Sigmoid colon (tissue), 7 donors: ENCODE measurements around the gene PIGO. TPM values are rescaled to one million over a fixed set of nuclear protein-coding genes. Genes with fewer than 3 reads are reported as not detected.
A peak's percentile ranks its signal among the peaks of the same experiment; 100 is the strongest.

Experiments used
- DNase-seq: peaks from one replicate; pipeline ENCODE4 v3.0.0-alpha.2; 2019
- H3K27ac ChIP-seq, 4 donors: fragments of 200-600 bp; sonication (generic); one replicate each; pipeline ENCODE4 v1.5.1; 2016 to 2019; ENCODE audit warnings: mild to moderate bottlenecking in 1 of 4
- H3K27me3 ChIP-seq, 3 donors: fragments of 200-600 bp; sonication (generic); one replicate each; pipeline ENCODE4 v1.5.1; 2019; ENCODE audit warnings: mild to moderate bottlenecking in 1 of 3
- H3K36me3 ChIP-seq, 4 donors: fragments of 200-600 bp; sonication (generic); one replicate each; pipeline ENCODE4 v1.5.1; 2016 to 2019
- H3K4me1 ChIP-seq, 4 donors: fragments of 200-600 bp; sonication (generic); one replicate each; pipeline ENCODE4 v1.5.1; 2017 to 2019
- H3K4me3 ChIP-seq, 4 donors: fragments of 200-600 bp; sonication (generic); one replicate each; pipeline ENCODE4 v1.5.1; 2017 to 2019; ENCODE audit warnings: mild to moderate bottlenecking in 2 of 4, moderate library complexity in 1 of 4
- H3K9me3 ChIP-seq, 4 donors: fragments of 200-600 bp in 3 of 4; sonication (generic) in 3 of 4; one replicate each; pipeline versions ENCODE4 v1.5.1 to v1.6.1; 2013 to 2019
- EP300 ChIP-seq, 4 donors: sonication (generic); formaldehyde crosslinking; IDR thresholded peaks; one replicate each; pipeline ENCODE4 v1.6.1; 2017; ENCODE audit warnings: antibody characterized with exemption in 4 of 4
- POLR2A ChIP-seq, 2 donors: fragments of 450-650 bp; IDR thresholded peaks; one replicate each; pipeline ENCODE4 v1.6.1; 2016; ENCODE audit warnings: antibody characterized with exemption in 2 of 2, mild to moderate bottlenecking in 2 of 2, moderate library complexity in 2 of 2
- POLR2AphosphoS5 ChIP-seq, 4 donors: sonication (generic); formaldehyde crosslinking; IDR thresholded peaks; one replicate each; pipeline ENCODE4 v1.6.1; 2017; ENCODE audit warnings: antibody characterized with exemption in 4 of 4
- WGBS, 2 donors: extraction: QIAGEN DNeasy Blood & Tissue Kit; methylation state at CpG; one replicate each; pipeline ENCODE4 v1.1.7; 2013; 5-methylcytosine and 5-hydroxymethylcytosine counted together
- intact Hi-C: fragments of 100-400 bp; cut with DNase I; formaldehyde crosslinking; loops from one replicate; pipeline ENCODE4 v1.15.1; 2023
- polyA plus RNA-seq, 3 donors: library from polyadenylated mRNA; stranded (reverse); fragments of 200-250 nt; gene quantifications; one replicate each; pipeline ENCODE4 v1.2.3, GENCODE V29; 2013
- total RNA-seq, 4 donors: library from RNA; depleted of rRNA; stranded (reverse); fragments of >200 nt; gene quantifications; one replicate each; pipeline ENCODE4 v1.1.0, GENCODE V29; 2016
- TF ChIP-seq, protein P1 (sequence below), 4 experiments: fragments of 450-650 bp in 3 of 4; fragments of 200-600 bp in 1 of 4; IDR thresholded peaks; one replicate each; pipeline ENCODE4 v1.5.1; 2016 to 2019; ENCODE audit warnings: antibody characterized with exemption in 4 of 4, mild to moderate bottlenecking in 3 of 4, moderate library complexity in 2 of 4
- donor health status: healthy with polysubstance abuse.
- donor health status: Bipolar disorder and iron deficiency.
- donor health status: healthy.

PIGO gene
- total and polyA plus RNA-seq, 7 donors = 3.0 to 23.5 (median 10.0) TPM

GRCh38 chr9:35114840-35115628, 18.6 kb upstream of the PIGO start:
- DNase-seq = peak; percentile 82
- WGBS, 2 donors = 10 to 18% methylated on average over 12 of the region's 12 CpGs
- H3K27me3 ChIP-seq = no peaks in the 10 kb centered on the region
- peaks cover 0 to 65% (median 57%) of the 10 kb centered on the region in 4 donors for H3K4me1 ChIP-seq
- peaks cover 0 to 3% (median 0%) of the 10 kb centered on the region in 4 donors for H3K9me3 ChIP-seq
- no peak for TF ChIP-seq EP300 (IDR thresholded peaks at IDR 0.05)
- TF ChIP-seq POLR2AphosphoS5 (IDR thresholded peaks at IDR 0.05) = no peak
- TF ChIP-seq, protein P1, sequence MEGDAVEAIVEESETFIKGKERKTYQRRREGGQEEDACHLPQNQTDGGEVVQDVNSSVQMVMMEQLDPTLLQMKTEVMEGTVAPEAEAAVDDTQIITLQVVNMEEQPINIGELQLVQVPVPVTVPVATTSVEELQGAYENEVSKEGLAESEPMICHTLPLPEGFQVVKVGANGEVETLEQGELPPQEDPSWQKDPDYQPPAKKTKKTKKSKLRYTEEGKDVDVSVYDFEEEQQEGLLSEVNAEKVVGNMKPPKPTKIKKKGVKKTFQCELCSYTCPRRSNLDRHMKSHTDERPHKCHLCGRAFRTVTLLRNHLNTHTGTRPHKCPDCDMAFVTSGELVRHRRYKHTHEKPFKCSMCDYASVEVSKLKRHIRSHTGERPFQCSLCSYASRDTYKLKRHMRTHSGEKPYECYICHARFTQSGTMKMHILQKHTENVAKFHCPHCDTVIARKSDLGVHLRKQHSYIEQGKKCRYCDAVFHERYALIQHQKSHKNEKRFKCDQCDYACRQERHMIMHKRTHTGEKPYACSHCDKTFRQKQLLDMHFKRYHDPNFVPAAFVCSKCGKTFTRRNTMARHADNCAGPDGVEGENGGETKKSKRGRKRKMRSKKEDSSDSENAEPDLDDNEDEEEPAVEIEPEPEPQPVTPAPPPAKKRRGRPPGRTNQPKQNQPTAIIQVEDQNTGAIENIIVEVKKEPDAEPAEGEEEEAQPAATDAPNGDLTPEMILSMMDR (IDR thresholded peaks at IDR 0.05) = no peak
- TF ChIP-seq POLR2A (IDR thresholded peaks at IDR 0.05) = no peak
- peak overlapping the region; percentile 90 to 96 (median 92) for H3K27ac ChIP-seq
- intact Hi-C loops = loop anchor here (5.0 kb wide), 4 partner anchors 43 to 487 kb away; partner anchors contain the start of gene VCP
- peak overlapping the region; percentile 43 to 63 (median 58) for H3K4me3 ChIP-seq
- H3K36me3 ChIP-seq = no peaks in the 10 kb centered on the region

GRCh38 chr9:35114113-35114839, 17.9 kb upstream of the PIGO start:
- DNase-seq = peak; percentile 93
- WGBS, 2 donors = 3 to 4% methylated on average over 5 of the region's 5 CpGs
- TF ChIP-seq POLR2A (IDR thresholded peaks at IDR 0.05) (no peak), POLR2AphosphoS5 (IDR thresholded peaks at IDR 0.05) (peak in 1 of 4 donors; percentile 64)
- Histone ChIP-seq H3K4me3 (peak overlapping the region; percentile 43 to 63 (median 58)), H3K27ac (peak overlapping the region; percentile 90 to 96 (median 92)), H3K27me3 (no peaks in the 10 kb centered on the region), H3K4me1 (peaks cover 0 to 69% (median 60%) of the 10 kb centered on the region in 4 donors), H3K9me3 (peaks cover 0 to 3% (median 0%) of the 10 kb centered on the region in 4 donors), H3K36me3 (no peaks in the 10 kb centered on the region)
- intact Hi-C loops = loop anchor here (5.0 kb wide), 3 partner anchors 42 to 488 kb away; partner anchors contain the start of gene VCP

GRCh38 chr9:35112257-35113020, 16.0 kb upstream of the PIGO start:
- peaks cover 7 to 13% (median 11%) of the 10 kb centered on the region in 4 donors for H3K36me3 ChIP-seq
- H3K27ac ChIP-seq = peak overlapping the region; percentile 90 to 96 (median 92)
- intact Hi-C loops = loop anchor here (5.0 kb wide), 3 partner anchors 40 to 490 kb away; partner anchors contain the start of gene VCP
- 76 to 85% methylated on average over 3 of the region's 3 CpGs for WGBS, 2 donors
- peaks cover 0 to 3% (median 0%) of the 10 kb centered on the region in 4 donors for H3K9me3 ChIP-seq
- TF ChIP-seq POLR2AphosphoS5 (IDR thresholded peaks at IDR 0.05) (no peak), POLR2A (IDR thresholded peaks at IDR 0.05) (no peak), EP300 (IDR thresholded peaks at IDR 0.05) (no peak)
- TF ChIP-seq, protein P1 (IDR thresholded peaks at IDR 0.05) = no peak
- no peak for DNase-seq
- no peaks in the 10 kb centered on the region for H3K27me3 ChIP-seq
- H3K4me1 ChIP-seq = peaks cover 0 to 70% (median 59%) of the 10 kb centered on the region in 4 donors
- H3K4me3 ChIP-seq = no peak overlapping the region

- Histone ChIP-seq H3K27ac (peak overlapping the region; percentile 90 to 96 (median 92)), H3K27me3 (no peaks in the 10 kb centered on the region), H3K36me3 (peaks cover 16 to 25% (median 19%) of the 10 kb centered on the region in 4 donors), H3K4me1 (peaks cover 0 to 60% (median 52%) of the 10 kb centered on the region in 4 donors), H3K9me3 (peaks cover 0 to 3% (median 0%) of the 10 kb centered on the region in 4 donors), H3K4me3 (peak overlapping the region; percentile 58 to 87 (median 72))
- intact Hi-C loops = loop anchor here (1.0 to 5.0 kb wide), 4 partner anchors 8 to 491 kb away; partner anchors contain the start of genes STOML2 and VCP
- TF ChIP-seq EP300 (IDR thresholded peaks at IDR 0.05) (no peak), POLR2A (IDR thresholded peaks at IDR 0.05) (peak in 1 of 2 donors; percentile 19), POLR2AphosphoS5 (IDR thresholded peaks at IDR 0.05) (peak; percentile 23 to 83 (median 63))
- TF ChIP-seq, protein P1 (IDR thresholded peaks at IDR 0.05) = no peak
- WGBS, 2 donors = 2% methylated on average over 57 of the region's 57 CpGs
- DNase-seq = peak; percentile 99
These were observed 14.9 kb upstream of the PIGO start for GRCh38 chr9:35111001-35111933.
